Fibroblast of pulmonary artery (primary cell): ENCODE data around the gene AGAP2.
"Not testable (repeated sequence)": the region's sequence is repeated elsewhere in the genome, so short reads cannot be mapped to it uniquely, and the experiment has no call there.

ENCODE experiments used
- DNase-seq: peaks from one replicate; pipeline ENCODE4 v3.0.0-alpha.2; 2010; ENCODE audit warnings: low read depth
- H3K4me3 ChIP-seq: replicated peaks from 2 replicates; pipeline ENCODE4 v1.5.1; 2011; ENCODE audit warnings: low read depth, mild to moderate bottlenecking, control low read depth, low read length, moderate library complexity
- TF ChIP-seq, protein P1 (sequence below): IDR thresholded peaks from 2 replicates; pipeline ENCODE4 v1.5.1; 2011; ENCODE audit warnings: mild to moderate bottlenecking, control low read depth, low read length, inconsistent platforms; ENCODE audit errors: missing control alignments

Gene AGAP2

DNA sequence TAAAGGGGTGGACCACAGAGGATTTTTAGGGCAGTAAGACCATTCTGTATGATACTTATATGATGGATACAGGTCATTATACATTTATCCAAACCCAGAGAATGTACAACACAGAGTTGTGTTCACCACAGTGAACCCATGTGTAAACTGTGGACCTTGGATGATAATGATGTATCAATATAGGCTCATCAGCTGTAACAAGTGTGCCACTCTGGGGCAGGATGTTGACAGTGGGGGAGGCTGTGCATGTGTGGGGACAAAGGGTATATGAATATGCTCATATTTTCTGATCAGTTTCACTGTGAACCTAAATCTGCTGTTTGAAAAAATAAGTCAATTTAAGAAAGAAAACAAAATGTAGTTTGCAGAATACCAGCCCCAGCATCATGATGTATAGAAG lies 58.8 kb downstream of the AGAP2 start:
- TF ChIP-seq, protein P1, sequence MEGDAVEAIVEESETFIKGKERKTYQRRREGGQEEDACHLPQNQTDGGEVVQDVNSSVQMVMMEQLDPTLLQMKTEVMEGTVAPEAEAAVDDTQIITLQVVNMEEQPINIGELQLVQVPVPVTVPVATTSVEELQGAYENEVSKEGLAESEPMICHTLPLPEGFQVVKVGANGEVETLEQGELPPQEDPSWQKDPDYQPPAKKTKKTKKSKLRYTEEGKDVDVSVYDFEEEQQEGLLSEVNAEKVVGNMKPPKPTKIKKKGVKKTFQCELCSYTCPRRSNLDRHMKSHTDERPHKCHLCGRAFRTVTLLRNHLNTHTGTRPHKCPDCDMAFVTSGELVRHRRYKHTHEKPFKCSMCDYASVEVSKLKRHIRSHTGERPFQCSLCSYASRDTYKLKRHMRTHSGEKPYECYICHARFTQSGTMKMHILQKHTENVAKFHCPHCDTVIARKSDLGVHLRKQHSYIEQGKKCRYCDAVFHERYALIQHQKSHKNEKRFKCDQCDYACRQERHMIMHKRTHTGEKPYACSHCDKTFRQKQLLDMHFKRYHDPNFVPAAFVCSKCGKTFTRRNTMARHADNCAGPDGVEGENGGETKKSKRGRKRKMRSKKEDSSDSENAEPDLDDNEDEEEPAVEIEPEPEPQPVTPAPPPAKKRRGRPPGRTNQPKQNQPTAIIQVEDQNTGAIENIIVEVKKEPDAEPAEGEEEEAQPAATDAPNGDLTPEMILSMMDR = no peak
- DNase-seq = no peak
- H3K4me3 ChIP-seq = no peak overlapping the region

DNA sequence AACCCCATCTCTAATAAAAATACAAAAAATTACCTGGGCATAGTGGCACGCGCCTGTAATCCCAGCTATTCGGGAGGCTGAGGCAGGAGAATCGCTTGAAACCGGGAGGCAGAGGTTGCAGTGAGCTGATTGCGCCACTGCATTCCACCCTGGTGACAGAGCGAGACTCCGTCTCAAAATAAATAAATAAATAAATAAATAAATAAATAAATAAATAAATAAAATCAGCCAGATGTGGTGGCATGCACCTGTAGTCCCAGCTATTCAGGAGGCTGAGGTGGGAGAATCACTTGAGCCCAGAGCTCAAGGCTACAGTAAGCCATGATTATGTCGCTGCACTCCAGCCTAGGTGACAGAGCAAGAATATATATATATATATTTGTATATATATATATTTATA lies 60.6 kb downstream of the AGAP2 start:
- not testable (repeated sequence) for DNase-seq

DNA sequence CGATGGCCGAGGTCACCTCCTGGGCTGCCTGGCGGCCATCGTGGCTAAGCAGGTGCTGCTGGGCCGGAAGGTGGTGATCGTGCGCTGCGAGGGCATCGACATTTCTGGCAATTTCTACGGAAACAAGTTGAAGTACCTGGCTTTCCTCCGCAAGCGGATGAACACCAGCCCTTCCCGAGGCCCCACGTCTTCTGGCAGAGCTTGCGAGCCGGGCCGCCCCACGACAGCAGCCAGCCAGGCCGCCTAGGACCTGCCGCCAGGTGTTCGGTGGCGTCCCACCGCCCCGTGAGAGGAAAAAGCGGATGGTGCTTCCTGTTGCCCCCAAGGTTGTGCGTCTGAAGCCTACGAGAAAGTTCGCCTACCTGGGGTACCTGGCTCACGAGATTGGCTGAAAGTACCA lies 63.9 kb downstream of the AGAP2 start:
- no peak overlapping the region for H3K4me3 ChIP-seq
- no peak for DNase-seq
- TF ChIP-seq, protein P1 = no peak

More for the DNA sequence above, 60.6 kb downstream of the AGAP2 start:
- not testable (repeated sequence) for H3K4me3 ChIP-seq
